ENCODE data around the gene PPP1R14C. TPM values are rescaled to one million over a fixed set of nuclear protein-coding genes. Genes with fewer than 3 reads are reported as not detected.

The PPP1R14C gene
- total and polyA plus RNA-seq, 2 donors (not counting 3 experiments of a cell fraction or from before 2014, with no cell fraction given) = not detected

DNA sequence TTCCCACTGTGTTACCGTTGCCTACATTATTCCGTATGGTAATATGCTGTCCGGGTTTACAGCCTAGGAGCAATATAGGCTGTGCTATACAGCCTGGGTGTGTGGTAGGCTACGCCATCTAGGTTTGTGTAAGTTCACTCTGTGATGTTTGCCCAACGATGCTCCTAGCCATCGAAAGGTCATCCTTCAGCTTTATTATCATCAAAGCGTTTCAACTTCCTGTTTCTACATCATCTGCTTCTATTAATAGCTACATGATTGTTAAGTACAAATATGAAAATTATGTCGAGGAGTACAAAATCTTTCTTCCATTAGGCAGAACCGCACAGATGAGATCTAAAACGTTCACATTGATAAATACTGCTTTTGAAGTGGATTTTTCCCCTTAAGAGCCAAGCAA is 69.9 kb downstream of the PPP1R14C start:
- Histone ChIP-seq H2AFZ (ENCODE audit: low read depth, low read length) (no peak overlapping the region), H3K9me3 (replicated peaks; ENCODE audit: control insufficient read depth, insufficient read depth, low read length) (no peaks in the 10 kb centered on the region), H3K36me3 (ENCODE audit: control insufficient read depth in 2 of 2, extremely low read depth in 1 of 2, insufficient read depth in 2 of 2, low read length in 2 of 2) (no peaks in the 10 kb centered on the region), H3K4me3 (replicated peaks in 1 of 3; ENCODE audit: insufficient read depth in 1 of 3, low read depth in 1 of 3, low read length in 3 of 3) (no peak overlapping the region), H3K4me2 (ENCODE audit: insufficient read depth, low read length) (no peak overlapping the region), H3K9ac (replicated peaks; ENCODE audit: extremely low read depth, insufficient read depth, low read length) (no peak overlapping the region), H4K20me1 (replicated peaks; ENCODE audit: control insufficient read depth, extremely low read depth, insufficient read depth, low read length) (no peaks in the 10 kb centered on the region), H3K9me1 (replicated peaks; ENCODE audit: control insufficient read depth, extremely low read depth, insufficient read depth, low read length) (no peaks in the 10 kb centered on the region), H3K4me1 (ENCODE audit: control insufficient read depth, extremely low read depth, insufficient read depth, low read length) (no peaks in the 10 kb centered on the region), H3K27me3 (ENCODE audit: control insufficient read depth in 2 of 2, insufficient read depth in 2 of 2, low read length in 2 of 2) (no peaks in the 10 kb centered on the region), H3K79me2 (ENCODE audit: control insufficient read depth, insufficient read depth, low read length) (no peaks in the 10 kb centered on the region), H3K27ac (ENCODE audit: insufficient read depth, low read depth, low read length) (no peak overlapping the region)
- dilution Hi-C loops (cut with MboI; ENCODE audit: extremely low pct_ligation_motif_present, low sequenced_read_pairs) (no loop called here), intact Hi-C loops (cut with micrococcal nuclease) (no loop called here)
- FAIRE-seq (no peak), DNase-seq (ENCODE audit: low read depth, low spot score) (no peak)
- TF ChIP-seq, protein P1, sequence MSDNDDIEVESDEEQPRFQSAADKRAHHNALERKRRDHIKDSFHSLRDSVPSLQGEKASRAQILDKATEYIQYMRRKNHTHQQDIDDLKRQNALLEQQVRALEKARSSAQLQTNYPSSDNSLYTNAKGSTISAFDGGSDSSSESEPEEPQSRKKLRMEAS (IDR thresholded peaks at IDR 0.05; ENCODE audit: insufficient read depth, insufficient read length) = no peak
- TF ChIP-seq POLR2AphosphoS5 (IDR thresholded peaks at IDR 0.05; ENCODE audit: insufficient read depth, low read depth, low read length) = no peak
- TF ChIP-seq MYC (IDR thresholded peaks at IDR 0.05; ENCODE audit: low read depth, low read length) = no peak
- no peak for TF ChIP-seq GATA2 (IDR thresholded peaks at IDR 0.05; ENCODE audit: insufficient read depth, insufficient read length, low read depth, low read length)
- no peak for TF ChIP-seq EZH2 (IDR thresholded peaks at IDR 0.05; ENCODE audit: borderline replicate concordance, low read depth, low read length, severe bottlenecking)
- TF ChIP-seq, protein P2, sequence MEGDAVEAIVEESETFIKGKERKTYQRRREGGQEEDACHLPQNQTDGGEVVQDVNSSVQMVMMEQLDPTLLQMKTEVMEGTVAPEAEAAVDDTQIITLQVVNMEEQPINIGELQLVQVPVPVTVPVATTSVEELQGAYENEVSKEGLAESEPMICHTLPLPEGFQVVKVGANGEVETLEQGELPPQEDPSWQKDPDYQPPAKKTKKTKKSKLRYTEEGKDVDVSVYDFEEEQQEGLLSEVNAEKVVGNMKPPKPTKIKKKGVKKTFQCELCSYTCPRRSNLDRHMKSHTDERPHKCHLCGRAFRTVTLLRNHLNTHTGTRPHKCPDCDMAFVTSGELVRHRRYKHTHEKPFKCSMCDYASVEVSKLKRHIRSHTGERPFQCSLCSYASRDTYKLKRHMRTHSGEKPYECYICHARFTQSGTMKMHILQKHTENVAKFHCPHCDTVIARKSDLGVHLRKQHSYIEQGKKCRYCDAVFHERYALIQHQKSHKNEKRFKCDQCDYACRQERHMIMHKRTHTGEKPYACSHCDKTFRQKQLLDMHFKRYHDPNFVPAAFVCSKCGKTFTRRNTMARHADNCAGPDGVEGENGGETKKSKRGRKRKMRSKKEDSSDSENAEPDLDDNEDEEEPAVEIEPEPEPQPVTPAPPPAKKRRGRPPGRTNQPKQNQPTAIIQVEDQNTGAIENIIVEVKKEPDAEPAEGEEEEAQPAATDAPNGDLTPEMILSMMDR (IDR thresholded peaks at IDR 0.05; ENCODE audit: extremely low read depth in 1 of 2, insufficient read depth in 1 of 2, low read depth in 1 of 2, low read length in 2 of 2) = no peak
- TF ChIP-seq JUN (IDR thresholded peaks at IDR 0.05; ENCODE audit: borderline replicate concordance, insufficient read depth, insufficient read length, low read depth) = no peak
- TF ChIP-seq FOS (IDR thresholded peaks at IDR 0.05; ENCODE audit: borderline replicate concordance, insufficient read depth, low read length) = no peak
- TF ChIP-seq POLR2A (IDR thresholded peaks at IDR 0.05; ENCODE audit: low read depth, low read length) = no peak
- BruUV-seq (replicated peaks) = no TSS peak
- CTCF ChIA-PET = interaction anchor here (1.1 kb wide), 1 partner anchor 8 kb away, joined by 3 read pairs; no protein-coding TSS in a partner anchor
- POLR2A ChIA-PET = no interaction called here

All from endothelial cell of umbilical vein (primary cell).